Stimulated activated CD8-positive, alpha-beta memory T cell treated with anti-CD3 and anti-CD28 coated beads, Interleukin-12 subunit alpha, Interleukin-12 subunit beta, amount 100 ng/mL, for 4 hours (primary cell): Measurements from ENCODE around the gene CCDC136.

Experiments used
- DNase-seq: peaks from one replicate; pipeline ENCODE4 v3.0.0-alpha.2; 2020; ENCODE audit warnings: low read depth

CCDC136 gene

GRCh38 chr7:128791121-128791971, at the start of gene CCDC136:
Gene CCDC136 (plus strand): TSS chr7:128791968. CDS start chr7:128792412, 444 bp downstream.
- peak; percentile 64 for DNase-seq

- DNase-seq, result no peak
These were observed 49.6 kb upstream of the CCDC136 start for GRCh38 chr7:128742206-128742605.

GRCh38 chr7:128743112-128743772, 48.5 kb upstream of the CCDC136 start:
- no peak for DNase-seq

DNA sequence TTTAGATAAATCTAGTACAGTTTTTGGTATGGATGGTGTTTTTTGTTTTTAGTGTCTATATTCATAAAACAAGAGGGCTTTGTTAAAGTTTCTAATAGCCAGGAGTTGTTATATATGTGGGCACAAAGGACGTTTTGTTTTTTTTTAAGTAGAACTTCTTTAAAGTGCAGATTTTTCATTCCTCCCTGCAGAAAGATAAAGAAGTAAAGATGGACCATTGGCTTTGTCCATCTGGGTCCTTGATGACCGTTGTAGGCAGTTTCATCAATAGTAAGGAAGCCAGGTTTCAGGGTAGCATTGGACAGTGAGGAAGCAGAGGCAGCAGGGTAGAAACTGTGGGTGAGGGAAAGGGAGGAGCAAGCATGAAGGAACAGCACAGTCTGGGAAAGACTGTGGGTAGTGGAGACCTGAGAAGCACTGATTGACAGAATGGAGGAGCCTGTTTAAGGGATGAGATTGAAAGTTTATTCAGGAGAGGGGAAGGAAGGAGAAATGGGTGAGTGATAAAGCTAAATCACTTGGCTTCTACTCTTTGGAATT, 47.3 kb upstream of the CCDC136 start:
- no peak for DNase-seq

GRCh38 chr7:128745706-128746105, 46.1 kb upstream of the CCDC136 start:
- no peak for DNase-seq

DNA sequence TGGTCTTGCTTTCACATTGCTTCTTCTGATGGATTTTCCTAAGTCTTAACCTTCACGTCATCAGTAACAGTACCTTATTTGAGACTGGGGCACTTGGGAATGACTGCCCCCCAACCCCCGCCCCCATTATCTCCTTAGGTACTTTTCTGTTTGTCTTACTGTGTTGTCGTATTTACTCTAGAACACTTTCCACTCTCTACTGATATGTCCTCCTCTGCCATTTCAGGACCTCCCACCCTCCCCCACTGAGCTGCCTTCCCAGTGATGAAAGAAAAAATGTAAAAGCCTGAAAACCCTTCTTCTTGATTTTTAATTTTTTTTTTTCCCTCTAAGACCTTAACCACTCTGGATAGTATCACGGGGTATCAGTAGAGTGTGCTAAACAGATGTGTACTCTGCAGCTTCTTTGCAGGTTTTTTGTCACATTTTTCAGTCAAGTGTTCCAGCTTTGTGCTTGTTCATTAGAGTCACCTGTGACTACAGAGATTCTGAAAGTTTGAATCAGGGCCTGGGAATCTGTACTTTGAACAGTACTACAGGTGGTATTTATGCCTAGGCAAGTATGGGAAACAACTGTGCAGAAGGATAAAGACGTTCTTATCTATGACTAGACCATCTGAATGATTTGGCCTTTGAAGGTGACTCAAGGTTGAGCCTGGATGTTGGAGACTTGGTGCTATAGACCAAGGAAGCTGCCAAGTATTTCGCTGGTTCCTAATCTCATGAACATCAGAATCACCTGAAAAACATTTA, 44.3 kb upstream of the CCDC136 start:
- DNase-seq, result no peak

DNA sequence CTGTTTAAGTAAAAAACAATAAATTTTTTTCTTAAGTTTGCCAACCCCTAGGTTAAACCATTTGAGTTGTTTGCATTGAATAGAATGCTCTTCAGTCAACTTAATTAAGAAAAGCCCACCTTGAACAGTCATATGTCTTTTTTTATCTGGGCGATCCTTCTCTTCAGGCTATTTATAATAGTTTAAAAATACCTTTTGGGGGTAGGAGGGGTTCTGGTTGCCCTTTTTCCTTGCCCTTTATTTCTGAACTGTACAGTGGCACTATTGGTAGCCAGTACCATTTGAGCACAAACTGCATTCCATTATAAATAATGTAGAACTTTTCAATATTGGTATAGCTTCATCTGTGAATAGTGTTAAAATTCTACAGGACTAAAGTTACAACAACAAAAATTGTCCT, 39.5 kb upstream of the CCDC136 start:
- DNase-seq, result no peak

GRCh38 chr7:128755075-128755818, 36.5 kb upstream of the CCDC136 start:
- no peak for DNase-seq

GRCh38 chr7:128755819-128756476, 35.8 kb upstream of the CCDC136 start:
- no peak for DNase-seq

- no peak for DNase-seq
These were observed 34.6 kb upstream of the CCDC136 start for GRCh38 chr7:128757203-128757602.

GRCh38 chr7:128758553-128758952, 33.2 kb upstream of the CCDC136 start:
- no peak for DNase-seq

DNA sequence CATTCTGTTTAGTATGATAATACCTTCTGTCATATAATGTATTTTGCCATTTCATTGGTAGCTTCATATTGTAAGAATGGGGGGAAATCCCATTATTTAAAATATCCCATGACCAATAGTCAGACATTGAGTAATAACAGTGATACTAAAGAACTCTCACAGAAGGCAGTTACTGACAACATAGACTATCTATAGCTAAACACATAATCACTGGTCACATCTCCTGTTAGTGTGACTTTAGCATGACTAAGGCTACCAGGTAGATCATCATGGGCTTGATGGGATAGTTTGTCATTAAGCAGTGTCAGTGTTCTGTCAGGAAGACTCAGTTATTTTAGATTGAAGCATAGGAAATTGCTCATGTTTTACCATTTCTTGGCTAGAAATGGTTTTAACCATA, 32.5 kb upstream of the CCDC136 start:
- no peak for DNase-seq

GRCh38 chr7:128763541-128763940, 28.2 kb upstream of the CCDC136 start:
- DNase-seq, result no peak

- DNase-seq, result no peak
These were observed 24.2 kb upstream of the CCDC136 start for GRCh38 chr7:128767475-128768110.

DNA sequence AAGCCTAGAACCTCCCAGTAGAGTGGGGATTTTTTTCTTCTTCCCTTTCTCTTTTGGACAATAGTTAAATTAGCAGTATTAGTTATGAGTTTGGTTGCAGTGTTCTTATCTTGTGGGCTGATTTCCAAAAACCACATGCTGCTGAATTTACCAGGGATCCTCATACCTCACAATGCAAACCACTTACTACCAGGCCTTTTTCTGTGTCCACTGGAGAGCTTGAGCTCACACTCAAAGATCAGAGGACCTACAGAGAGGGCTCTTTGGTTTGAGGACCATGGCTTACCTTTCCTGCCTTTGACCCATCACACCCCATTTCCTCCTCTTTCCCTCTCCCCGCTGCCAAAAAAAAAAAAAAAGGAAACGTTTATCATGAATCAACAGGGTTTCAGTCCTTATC, 21.5 kb upstream of the CCDC136 start:
- DNase-seq, result no peak

DNA sequence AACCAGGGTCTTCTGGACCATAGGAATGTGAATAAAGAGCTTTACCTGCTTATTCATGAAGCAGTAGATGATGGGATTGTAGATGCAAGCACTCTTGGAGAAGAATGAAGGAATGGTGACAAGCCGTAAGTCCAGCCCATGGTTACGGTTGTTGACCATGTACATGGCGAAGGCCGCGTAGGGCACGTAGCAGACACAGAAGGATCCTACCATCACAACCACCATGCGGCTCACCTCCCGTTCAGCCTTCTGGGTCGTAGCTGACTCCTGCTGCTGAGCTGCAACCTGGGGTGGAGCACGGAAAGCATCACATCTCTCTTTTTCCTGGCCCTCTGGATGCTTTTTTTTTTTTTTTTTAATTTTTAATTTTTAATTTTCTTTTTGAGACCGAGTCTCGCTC, 18.2 kb upstream of the CCDC136 start:
- no peak for DNase-seq

- DNase-seq, result no peak
These were observed 17.6 kb upstream of the CCDC136 start for GRCh38 chr7:128774029-128774689.

DNA sequence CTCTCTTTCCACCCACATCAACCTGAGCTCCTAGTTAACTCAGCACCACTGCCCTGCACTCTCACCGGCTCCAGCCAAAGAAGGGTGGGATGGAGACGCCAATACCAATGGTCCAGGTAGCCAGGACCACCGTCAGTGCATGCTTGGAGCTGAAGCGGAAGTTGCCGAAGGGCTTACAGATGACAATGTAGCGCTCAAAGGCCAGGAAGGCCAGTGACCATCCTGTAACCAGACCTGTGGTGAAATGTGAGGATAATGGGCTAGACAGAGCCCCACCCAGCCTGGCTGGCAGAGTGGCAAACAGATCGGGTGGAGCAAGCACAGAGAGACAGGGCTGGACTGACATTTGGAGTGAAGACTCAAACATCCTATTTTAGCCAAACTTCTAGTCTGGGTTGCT, 16.8 kb upstream of the CCDC136 start:
- no peak for DNase-seq

- no peak for DNase-seq
These were observed 15.9 kb upstream of the CCDC136 start, which contains the start of gene OPN1SW for GRCh38 chr7:128775744-128776474. Gene OPN1SW (minus strand): TSS chr7:128775794. CDS start chr7:128775781, 13 bp downstream.
